NCI-H526 (cell line): ENCODE results near the gene ARHGAP42.
A peak's percentile ranks its signal among the peaks of the same experiment; 100 is the strongest.

Source experiments
- DNase-seq, 2 experiments: peaks; one replicate each; lab custom pipeline; 2025; lab: John Stamatoyannopoulos, UW

ARHGAP42 gene

DNA sequence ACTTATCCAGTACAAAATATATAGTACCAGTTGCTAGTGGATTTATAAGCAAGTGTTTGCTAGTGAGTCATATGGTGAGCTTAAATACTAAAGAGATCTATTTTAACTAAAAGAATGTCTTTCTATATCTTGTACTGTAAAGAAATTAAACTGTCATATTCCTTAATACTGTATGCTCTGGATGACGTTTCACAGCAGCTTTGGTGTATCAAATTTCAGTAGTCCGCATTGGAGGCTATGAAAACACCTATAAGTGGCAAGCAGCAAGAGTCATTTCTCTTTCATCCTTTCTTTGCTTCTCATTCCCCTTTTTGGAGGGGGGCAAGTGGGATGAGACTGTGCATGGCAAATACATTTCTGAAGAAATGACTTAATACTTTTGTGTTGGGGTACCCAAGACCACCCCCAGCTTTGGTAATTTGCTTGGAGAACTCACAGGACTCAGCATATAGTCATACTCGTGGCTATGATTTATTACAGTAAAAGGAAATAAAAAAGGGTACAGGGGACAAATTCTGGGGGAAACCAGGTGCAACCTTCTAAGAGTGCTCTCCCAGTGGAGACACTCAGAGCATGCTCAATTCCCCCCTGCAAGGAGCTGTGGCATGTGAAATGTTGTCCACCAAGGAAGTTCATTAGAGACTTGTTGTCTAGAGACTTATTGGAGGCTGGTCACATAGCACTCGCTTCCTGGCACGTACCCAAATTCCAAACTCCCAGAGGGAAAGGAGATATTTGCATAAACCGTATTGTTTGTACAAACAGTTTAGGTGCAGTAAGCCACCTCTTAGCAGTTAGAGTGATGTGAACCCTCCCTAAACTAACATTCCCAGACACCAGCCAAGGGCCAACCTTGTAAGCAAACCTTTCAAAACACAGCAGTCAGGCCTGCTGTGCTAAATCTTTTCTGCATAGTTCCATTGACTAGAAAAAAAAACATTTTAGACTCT, 231.7 kb downstream of the ARHGAP42 start:
- DNase-seq, result peak; percentile 99

DNA sequence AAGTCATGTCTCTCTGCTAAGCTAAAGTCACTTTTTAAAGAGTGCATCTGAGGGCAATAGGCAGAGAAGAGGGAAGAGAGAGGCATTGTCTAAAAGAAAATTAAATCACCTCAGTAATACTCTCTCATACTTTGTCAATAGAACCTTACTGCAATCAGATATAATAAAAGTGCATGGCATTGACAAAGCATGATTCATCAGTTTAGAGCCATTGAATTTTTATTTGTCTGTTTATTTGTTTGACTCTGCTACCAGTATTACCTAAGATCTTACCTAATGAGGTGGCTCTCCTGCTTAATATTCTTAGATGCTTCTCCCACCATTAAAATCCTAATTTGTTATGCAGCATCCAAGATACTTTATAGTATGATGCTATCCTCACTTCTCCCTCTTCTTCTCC, 233.5 kb downstream of the ARHGAP42 start:
- DNase-seq, result no peak

DNA sequence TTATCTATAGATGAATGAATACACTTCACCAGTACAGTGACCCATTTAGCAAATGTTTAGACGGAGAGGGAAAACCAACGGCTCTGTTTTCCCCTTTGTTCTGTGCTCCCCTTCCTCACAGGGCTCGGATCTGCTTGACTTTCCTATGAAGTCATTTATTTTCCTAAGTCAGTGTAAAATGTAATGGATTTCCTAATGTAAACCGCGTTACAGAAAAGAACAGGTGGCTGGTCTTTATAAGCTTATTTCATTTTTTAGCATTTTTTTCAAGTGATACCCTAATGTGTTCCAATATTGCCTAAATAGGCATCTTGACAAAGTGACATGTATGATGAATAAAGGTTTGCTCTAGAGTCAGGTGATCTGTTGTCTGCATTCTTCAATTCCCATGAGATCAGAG, 235.0 kb downstream of the ARHGAP42 start:
- DNase-seq, result no peak

DNA sequence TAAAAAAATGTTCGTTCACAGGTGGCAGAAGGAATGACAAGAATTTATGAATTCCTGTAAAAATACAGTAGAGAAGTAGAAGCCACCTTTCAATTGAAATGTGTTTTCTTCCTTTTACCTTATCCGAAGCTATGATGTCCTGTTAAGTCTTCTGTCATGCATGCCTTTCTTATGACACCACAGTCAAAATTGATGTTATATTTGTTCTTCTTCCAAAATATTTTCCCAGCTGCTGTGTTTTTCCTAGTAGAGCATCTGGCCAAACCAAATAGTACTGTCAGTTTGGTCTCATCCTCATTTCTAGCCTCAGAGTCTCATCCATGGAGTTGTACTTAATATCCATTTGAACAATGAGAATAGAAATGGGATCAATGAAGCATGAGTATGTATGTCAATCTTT, 236.5 kb downstream of the ARHGAP42 start:
- no peak for DNase-seq

DNA sequence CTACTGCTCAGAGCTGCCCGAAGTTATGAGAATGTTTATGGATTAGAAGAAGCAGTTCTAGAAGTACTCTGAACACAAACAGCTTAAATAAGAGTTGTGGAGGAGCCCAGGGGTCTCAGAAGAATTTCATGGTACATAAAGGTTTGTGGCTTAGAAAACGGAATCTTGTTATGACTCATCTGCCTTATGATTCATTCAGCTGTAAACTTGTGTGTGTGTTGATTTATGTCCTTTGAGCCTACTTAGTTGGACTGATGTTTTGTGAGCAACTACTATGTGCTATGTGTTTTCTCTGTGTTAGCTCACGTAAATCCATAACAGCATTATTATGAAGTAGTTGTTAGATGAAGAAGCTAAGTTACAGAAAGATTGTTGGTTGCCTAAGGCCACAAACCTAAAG, 238.8 kb downstream of the ARHGAP42 start:
- no peak for DNase-seq

DNA sequence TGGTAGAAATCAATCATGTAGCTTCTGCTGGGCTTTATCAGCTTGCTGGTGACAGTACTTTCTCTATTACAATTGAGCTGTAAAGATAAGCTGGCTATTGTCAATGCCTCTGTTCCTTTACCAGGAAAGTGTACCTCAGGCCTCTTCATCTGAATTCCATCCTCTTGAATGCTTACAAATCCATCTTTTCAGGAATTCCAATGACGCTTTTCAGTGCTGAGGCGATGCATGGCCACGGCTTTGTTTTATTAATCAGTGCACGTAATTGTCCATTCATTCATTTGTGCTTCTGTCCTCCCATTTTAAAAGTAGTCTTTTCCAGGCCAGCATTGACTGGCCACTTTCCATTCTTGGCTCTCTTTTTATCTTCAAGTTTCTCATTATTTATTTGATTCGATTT, 240.5 kb downstream of the ARHGAP42 start:
- no peak for DNase-seq

DNA sequence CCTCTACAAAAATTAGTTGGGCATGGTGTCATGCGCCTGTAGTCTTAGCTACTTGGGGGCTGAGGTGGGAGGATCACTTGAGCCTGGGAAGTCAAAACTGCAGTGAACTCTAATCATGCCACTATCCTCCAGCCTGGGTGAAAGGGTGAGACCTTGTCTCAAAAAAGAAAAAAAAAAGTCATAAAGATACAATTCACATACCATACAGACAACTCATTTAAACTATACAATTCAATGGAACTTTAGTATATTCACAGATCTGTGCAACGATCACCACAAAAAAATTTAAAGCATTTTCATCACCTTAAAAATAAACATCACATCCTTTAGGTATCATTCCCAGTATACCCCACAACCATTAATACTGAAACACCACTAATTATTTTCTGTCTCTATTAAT, 241.3 kb downstream of the ARHGAP42 start:
- no peak for DNase-seq

DNA sequence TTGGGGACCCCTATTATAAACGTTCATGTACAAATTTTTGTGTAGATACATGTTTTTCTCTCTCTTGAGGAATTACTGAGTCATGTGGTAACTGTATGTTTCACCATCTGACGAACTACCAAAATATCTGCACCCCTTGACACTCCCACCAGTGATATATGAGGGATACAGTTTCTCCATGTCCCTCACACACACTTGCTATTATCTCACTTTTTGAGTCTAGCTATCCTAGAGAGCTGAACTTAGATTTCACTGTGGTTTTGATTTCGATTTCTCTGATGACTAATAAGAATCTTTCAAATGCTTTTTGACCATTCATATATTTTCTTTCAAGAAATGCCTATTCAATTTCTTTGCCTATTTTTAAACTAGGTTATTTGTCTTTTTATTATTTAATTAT, 242.3 kb downstream of the ARHGAP42 start:
- DNase-seq, result no peak

DNA sequence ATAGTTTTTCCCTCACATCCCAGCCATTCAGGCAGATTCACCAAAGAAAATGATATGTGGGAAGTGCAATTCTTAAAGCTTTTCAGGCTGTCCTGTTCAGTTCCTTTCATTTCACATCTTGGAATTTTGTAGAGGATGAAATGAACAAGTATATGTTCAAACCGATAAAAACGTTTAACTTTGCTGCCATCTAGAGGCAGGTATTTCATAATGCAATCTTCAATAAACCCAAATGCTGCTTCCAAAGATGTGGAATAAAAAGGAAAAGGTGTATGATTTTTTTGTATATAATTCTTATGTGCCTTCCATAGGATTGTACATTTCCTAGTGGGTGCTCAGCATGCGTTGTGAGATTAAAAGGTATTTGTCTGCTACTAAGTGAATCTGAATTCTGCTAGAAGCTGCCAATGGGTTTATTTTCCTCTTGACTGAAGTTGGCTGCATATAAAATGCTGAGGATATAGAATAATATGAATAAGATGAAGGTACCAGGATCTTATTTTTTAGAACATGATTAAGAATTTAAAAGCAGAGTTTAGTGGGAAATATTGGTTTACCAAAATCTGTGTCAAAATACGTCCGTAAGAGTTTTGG, 243.2 kb downstream of the ARHGAP42 start:
- DNase-seq, result peak; percentile 58 to 83

DNA sequence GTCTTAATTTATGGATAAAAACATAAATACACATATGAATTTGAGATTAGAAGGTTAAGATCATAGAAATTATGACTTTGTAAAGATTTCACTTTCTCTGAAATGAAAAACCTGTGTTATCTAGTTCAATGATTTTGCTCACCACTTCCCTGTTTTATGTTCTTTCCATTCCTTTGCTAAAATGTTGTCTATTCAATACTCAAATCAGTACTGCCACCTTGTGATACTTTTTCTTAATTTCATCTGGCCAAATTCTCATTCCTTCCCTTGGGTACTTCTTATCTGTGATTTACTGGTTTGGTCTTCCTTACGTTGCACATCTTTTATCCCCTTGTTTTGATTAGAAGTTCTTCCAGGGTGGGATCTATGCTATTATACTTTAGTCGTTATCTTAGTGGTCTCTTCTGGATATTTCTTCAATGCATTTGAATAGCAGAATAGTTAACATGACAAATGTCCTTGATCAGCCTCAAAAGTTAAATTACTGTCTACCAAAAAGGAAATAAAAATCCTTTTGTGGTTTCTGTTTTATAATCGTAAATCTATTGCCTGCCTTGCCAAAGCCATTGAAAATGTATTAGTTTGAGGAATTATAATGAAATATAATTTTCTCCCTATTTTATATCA, 245.5 kb downstream of the ARHGAP42 start:
- peak; percentile 19 to 63 for DNase-seq

DNA sequence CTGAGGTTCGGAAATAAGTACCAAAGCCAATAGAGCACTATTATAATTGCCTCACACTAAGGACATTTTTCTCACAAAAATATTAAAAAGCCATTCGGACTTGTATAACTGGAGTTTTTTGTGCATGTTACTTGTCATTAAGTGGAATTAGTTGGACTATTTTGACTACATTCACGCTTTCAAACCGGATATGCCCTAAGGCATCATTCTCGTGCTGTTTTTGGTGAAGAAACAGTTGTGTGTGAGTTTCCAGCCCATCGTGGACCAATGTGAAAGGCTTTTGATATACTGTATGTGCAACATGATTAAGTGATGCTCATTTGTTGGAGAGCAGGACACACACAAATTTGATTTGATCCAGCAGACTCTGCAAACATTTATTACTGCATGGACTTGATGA, 249.7 kb downstream of the ARHGAP42 start:
- no peak for DNase-seq

DNA sequence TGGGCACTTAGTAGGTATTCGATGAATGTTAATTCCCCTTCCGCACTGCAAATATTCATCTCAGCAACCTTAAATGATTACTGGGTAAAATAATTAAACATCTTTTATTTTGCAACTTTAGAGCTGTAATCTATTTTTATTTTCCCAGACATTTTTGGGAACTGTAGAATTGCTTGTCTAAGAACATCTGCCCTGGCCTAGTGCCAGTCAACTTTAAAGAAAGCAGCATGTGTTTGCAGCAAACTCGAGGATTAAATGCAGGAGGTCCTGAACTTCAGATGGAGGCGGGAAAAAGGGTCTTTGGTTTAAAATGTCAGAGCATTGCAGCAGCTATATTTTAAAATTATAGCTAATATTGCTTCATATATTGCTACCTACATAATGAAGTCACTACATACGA, 252.5 kb downstream of the ARHGAP42 start:
- no peak for DNase-seq

DNA sequence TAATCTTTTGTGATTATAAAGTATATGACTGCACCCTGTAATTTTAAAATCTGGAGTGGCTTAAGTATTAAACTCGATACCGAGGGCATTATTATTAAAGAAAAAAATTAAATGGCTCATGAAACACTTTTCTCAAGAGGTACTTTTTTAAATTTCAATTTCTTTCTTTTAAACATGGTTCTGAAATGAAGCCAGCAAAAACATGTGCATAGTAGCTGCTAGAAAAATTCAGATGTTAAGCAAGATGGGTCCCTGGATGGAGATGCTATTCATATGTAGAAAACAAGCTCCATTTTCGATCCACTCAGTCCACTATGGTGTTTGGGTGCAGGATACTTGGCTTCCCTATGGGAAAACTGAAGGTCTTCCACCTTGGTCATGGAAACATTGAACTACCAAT, 253.0 kb downstream of the ARHGAP42 start:
- no peak for DNase-seq

DNA sequence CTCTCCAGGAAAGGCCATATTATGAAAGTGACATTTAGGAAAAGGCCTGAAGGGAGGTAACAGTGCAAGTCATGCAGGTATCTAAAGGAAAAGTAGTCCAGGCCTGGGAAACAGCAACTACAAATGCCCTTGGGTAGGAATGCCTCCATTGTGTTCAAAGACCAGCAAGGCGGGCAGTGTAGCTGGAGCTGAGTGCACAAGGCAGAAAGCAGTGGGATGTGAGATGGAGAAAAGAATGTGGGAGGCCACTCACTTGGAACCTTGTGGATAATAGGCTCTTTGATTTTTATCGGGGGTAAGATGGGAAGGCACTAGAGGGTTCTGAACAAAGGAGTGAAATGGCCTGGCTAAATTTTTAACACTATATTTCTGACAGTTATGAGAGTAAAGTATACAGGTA, 253.9 kb downstream of the ARHGAP42 start:
- DNase-seq, result no peak

DNA sequence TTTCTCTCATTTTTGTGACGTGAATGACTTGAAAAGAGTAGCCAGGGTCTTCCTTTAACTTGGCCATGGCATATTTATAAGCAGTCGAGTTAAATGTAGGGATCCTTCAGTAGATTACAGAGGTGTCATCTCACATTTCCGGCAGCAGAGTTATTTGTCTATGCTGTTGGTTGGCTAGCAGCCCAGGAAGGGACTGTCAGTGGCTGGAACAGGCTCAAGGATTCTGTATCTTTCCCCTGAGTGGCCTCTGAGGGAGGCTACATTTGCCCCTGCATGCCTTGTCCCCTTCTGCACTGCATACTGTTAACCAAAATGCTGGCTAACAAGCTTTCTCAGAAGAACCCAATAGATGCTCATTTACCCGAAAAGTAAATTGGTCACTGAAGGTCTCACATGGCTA, 254.9 kb downstream of the ARHGAP42 start:
- DNase-seq, result no peak

DNA sequence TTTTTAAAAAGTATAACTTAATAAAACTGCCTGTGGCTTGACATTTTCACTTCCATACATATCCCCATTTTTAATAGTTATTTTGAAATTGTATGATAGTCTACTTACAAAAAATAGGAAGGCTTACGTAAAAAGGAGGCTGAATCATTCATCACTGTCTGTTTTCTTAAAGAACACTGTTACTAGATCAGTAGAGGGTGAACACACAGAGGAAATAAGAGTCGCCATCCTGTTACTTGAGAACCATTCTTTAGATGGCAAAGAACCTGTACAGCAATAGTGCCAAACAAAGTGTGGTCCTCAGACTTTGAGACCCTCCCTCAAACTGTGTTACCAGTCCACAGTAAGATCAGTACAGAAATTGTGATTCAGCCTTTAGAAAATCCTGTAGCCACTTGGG, 261.8 kb downstream of the ARHGAP42 start:
- no peak for DNase-seq

DNA sequence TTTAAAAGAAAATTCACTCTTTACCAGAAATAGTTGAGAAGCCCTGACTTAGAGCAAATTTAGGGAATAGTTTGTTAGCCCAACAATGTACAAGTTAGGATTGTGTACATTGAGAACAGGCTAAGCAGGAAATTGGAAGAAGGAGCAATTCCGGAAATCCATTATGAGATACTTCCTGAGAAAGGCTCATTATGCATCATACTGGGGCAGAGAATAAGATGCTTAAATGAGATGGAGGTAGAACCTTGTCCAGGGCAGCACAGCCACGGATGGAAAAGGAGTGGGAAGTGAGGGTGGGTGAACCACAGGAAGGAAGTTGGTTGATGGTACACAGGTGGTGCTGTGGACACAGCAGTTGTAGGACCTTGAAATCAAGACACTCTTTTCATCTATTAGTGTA, 262.4 kb downstream of the ARHGAP42 start:
- DNase-seq, result no peak

DNA sequence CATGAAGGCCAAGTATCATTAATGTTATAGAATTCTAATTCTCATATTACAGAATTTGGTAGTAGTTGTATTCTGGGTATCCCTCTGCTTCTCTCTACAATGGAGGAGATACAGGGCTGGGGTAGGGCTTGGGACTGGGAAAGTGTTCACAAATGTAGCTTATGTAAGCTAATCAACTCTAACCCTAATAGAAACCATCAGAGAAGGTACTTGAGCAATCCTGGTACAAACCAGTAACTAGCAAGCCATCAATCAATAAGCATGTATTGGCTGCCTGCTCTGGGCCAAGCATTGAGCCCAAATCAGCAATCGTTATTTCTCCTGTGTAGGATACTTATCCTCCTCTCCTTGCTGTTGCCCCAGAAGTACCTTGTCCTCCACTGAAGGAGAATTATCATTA, 268.2 kb downstream of the ARHGAP42 start:
- no peak for DNase-seq

DNA sequence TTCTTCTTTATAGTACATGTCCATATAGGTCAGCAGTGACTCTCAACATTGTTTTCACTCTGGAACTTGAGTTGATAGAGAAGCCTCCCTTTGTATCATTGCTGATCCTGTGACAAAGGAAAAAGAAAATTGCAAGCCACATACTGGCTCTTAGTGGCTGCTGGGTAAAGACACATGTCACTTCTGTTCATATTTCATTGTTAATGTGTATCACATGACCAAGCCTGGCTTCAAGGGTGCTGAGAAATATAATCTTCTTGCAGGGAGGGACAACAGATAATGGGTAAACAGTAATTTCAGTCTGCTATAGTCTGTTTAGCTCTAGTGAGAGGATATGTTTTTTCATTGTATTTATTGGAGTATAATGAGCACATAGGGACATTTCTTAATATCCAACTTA, 269.3 kb downstream of the ARHGAP42 start:
- DNase-seq, result no peak

DNA sequence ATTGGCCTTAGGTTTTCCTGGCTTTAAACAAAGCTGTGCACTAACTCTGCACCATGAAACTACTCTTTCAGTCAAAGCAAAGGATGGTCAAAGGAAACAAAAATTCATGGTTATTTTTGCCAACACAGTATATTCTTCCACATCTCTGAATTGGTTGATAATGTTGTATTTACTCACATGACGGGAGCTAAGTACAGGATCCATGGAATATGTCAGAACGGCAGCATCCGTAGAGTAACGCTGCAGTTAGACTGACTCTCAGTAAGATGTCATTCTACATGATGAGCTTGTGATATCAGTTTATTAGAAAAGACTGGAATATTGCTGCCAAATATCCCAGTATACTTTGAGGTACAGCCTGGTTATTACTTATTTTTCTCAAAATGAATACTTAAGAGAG, 270.4 kb downstream of the ARHGAP42 start:
- no peak for DNase-seq

DNA sequence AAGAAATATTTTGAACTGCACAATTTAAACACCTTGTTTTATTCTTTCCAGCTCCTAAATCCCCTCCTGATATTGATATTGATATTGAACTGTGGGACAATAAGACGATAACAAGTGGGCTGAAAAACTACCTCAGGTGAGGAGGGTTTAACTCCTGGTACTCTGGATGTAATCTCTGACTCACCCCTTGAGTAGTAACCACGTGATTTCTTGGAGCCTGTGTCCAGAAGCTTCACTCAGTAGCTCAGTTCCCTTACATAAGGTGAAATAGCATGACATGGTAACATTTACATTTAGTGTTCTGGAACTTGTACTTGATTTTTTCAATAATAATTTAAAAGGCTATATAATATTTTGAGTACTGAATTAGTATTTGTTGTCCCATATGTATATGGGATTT, 274.5 kb downstream of the ARHGAP42 start:
- no peak for DNase-seq

DNA sequence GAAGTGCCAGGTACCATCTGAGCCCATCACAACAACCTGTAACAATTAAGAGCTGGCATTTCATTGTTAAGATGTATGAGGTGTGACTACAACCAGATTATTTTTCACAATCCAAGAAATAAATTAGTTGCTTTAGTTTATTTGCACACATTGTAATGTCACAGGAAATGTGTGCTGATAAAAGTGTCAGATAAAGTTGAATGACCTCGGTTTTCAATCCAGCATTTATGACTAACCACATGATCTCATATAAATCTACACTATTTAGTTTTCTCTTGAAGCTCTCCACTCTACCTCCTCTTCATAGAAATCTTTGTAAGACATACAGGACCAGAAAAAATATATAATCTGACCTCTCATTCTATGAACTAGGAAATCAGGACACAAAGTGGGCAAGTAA, 276.3 kb downstream of the ARHGAP42 start:
- no peak for DNase-seq

DNA sequence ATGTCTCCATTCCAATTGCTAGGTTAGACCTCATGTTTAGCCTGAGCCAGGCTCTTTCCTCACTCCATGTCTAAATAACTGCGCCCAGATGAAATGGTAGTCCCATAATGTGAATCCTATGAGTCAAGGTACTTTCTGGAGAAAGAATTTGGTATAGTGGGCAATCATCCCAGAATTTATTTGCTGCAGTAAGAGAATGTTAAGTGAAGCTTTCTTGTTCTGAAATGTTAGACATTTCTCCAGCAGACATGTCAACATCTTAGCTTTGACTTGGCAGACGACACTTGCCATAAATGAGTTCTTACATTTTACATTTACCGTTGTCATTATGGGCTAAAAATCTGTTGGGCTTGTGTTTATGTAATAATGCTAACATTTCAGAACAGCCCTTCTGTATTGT, 277.3 kb downstream of the ARHGAP42 start:
- DNase-seq, result no peak
